NT2/D1 (cell line): ENCODE data around the gene PTPRG.

Experiments used
- YY1 ChIP-seq: IDR thresholded peaks from 2 replicates; pipeline ENCODE4 v1.6.1; 2011; ENCODE audit not compliant: insufficient read length, insufficient read depth
- ZNF274 ChIP-seq: IDR thresholded peaks from 2 replicates; pipeline ENCODE4 v1.6.1; 2011; ENCODE audit warnings: mild to moderate bottlenecking, low read depth, low read length

GRCh38 chr3:61594144-61594963 lies 33.0 kb downstream of the PTPRG start:
- TF ChIP-seq YY1 = no peak
- no peak for TF ChIP-seq ZNF274
